OCI-LY7 (cell line): ENCODE data around the gene STIM1. TPM values are rescaled to one million over a fixed set of nuclear protein-coding genes. Genes with fewer than 3 reads are reported as not detected.

Experiments
- BruUV-seq: library from RNA; stranded (reverse); fragments of 400-500 nt; replicated peaks from 2 replicates; lab custom pipeline; 2021; lab: Mats Ljungman, UMichigan
- CTCF ChIA-PET: fragments of 300-600 bp; sonication (Branson Sonifier 250); formaldehyde crosslinking; loops from one replicate; lab custom pipeline; 2022; ENCODE audit warnings: antibody characterized with exemption; ENCODE audit not compliant: unreplicated experiment; lab: Charles Lee
- POLR2A ChIA-PET: fragments of 300-600 bp; sonication (Branson Sonifier 250); formaldehyde crosslinking; loops from one replicate; lab custom pipeline; 2022; ENCODE audit warnings: antibody characterized with exemption; lab: Charles Lee
- DNase-seq: peaks from one replicate; pipeline ENCODE4 v3.0.0-alpha.2; 2015; ENCODE audit warnings: low spot score
- H2AFZ ChIP-seq: fragments of 200-600 bp; sonication (generic), shearing (Covaris generic); 2 replicates; pipeline ENCODE4 v1.6.1; 2014; ENCODE audit warnings: mild to moderate bottlenecking, antibody characterized with exemption, low read length, moderate library complexity
- H3K27ac ChIP-seq: fragments of 200-600 bp; sonication (generic); 2 replicates; pipeline ENCODE4 v1.5.1; 2014; ENCODE audit warnings: mixed run types, low read depth, mild to moderate bottlenecking, moderate library complexity, low read length, inconsistent platforms; ENCODE audit not compliant: poor library complexity, severe bottlenecking
- H3K36me3 ChIP-seq: fragments of 200-600 bp; sonication (generic); 2 replicates; pipeline ENCODE4 v1.6.1; 2014; ENCODE audit warnings: mild to moderate bottlenecking, antibody characterized with exemption, low read length, moderate library complexity, mixed read lengths; ENCODE audit not compliant: insufficient read depth
- H3K4me1 ChIP-seq: fragments of 200-600 bp; sonication (generic); 2 replicates; pipeline ENCODE4 v1.5.1; 2014; ENCODE audit warnings: mild to moderate bottlenecking, low read length; ENCODE audit not compliant: insufficient read depth, poor library complexity, severe bottlenecking
- H3K4me2 ChIP-seq: fragments of 200-600 bp; sonication (generic); 2 replicates; pipeline ENCODE4 v1.6.1; 2014; ENCODE audit warnings: mild to moderate bottlenecking, low read length
- H3K4me3 ChIP-seq: fragments of 200-600 bp; sonication (generic); 2 replicates; pipeline ENCODE4 v1.5.1; 2014; ENCODE audit warnings: mild to moderate bottlenecking, low read depth, low read length; ENCODE audit not compliant: poor library complexity, severe bottlenecking
- H3K79me2 ChIP-seq: fragments of 200-600 bp; sonication (generic); 2 replicates; pipeline ENCODE4 v1.6.1; 2016; ENCODE audit warnings: low read depth, mild to moderate bottlenecking, low read length, moderate library complexity, mixed read lengths; ENCODE audit not compliant: insufficient read depth
- H3K9me2 ChIP-seq: fragments of 200-600 bp; sonication (generic); 2 replicates; pipeline ENCODE4 v1.6.1; 2016; ENCODE audit warnings: mild to moderate bottlenecking, low read length, mixed read lengths; ENCODE audit not compliant: insufficient read depth
- H3K9me3 ChIP-seq: fragments of 200-600 bp; sonication (generic); 2 replicates; pipeline ENCODE4 v1.6.1; 2014; ENCODE audit warnings: mild to moderate bottlenecking, mixed run types, low read length, mixed read lengths
- H4K20me1 ChIP-seq: fragments of 200-600 bp; sonication (generic); 2 replicates; pipeline ENCODE4 v1.6.1; 2014; ENCODE audit warnings: mild to moderate bottlenecking, antibody characterized with exemption, low read length, moderate library complexity, mixed read lengths; ENCODE audit not compliant: insufficient read depth
- CTCF ChIP-seq: fragments of 200-600 bp; sonication (generic); conservative IDR thresholded peaks from 2 replicates; pipeline ENCODE4 v1.5.1; 2014; ENCODE audit warnings: mild to moderate bottlenecking, antibody characterized with exemption, low read length, moderate library complexity, mixed read lengths
- EZH2phosphoT487 ChIP-seq: fragments of 200-600 bp; sonication (generic); IDR thresholded peaks from 2 replicates; pipeline ENCODE4 v1.6.1; 2018; ENCODE audit warnings: low read depth, borderline replicate concordance, mild to moderate bottlenecking, mixed run types, antibody characterized with exemption, low read length, moderate library complexity, mixed read lengths
- intact Hi-C: fragments of 100-400 bp; cut with micrococcal nuclease; formaldehyde crosslinking; loops from one replicate; pipeline ENCODE4 v1.10.0; 2022; ENCODE audit not compliant: unreplicated experiment
- total RNA-seq, 2 experiments: library from RNA; depleted of rRNA in 1 of 2; stranded (reverse); fragments of >200 nt in 1 of 2; shearing (Covaris generic) in 1 of 2; gene quantifications; 2 replicates each; pipeline ENCODE4 v1.2.3, GENCODE V29; 2014 to 2022

Gene STIM1
- total RNA-seq, 2 experiments from 2014 or later = 21.0 to 49.1 TPM

GRCh38 chr11:4040461-4040860 is 185.0 kb downstream of the STIM1 start:
- Histone ChIP-seq H3K79me2 (no peaks in the 10 kb centered on the region), H3K9me2 (no peaks in the 10 kb centered on the region)
- intact Hi-C loops = no loop called here

GRCh38 chr11:4041731-4042391 is 186.4 kb downstream of the STIM1 start:
- Histone ChIP-seq H3K27ac (no peak overlapping the region), H3K36me3 (no peaks in the 10 kb centered on the region), H2AFZ (no peak overlapping the region), H4K20me1 (no peaks in the 10 kb centered on the region), H3K4me1 (no peaks in the 10 kb centered on the region), H3K9me3 (no peaks in the 10 kb centered on the region), H3K4me2 (no peak overlapping the region), H3K9me2 (no peaks in the 10 kb centered on the region), H3K79me2 (no peaks in the 10 kb centered on the region), H3K4me3 (no peak overlapping the region)
- TF ChIP-seq CTCF (no peak), EZH2phosphoT487 (no peak)
- intact Hi-C loops = no loop called here
- no TSS peak for BruUV-seq
- ChIA-PET CTCF (no interaction called here), POLR2A (interaction anchor here (0.8 kb wide), 2 partner anchors 33 to 45 kb away, joined by 3 to 4 read pairs; no protein-coding TSS in a partner anchor)
- no peak for DNase-seq

More at GRCh38 chr11:4040461-4040860, 185.0 kb downstream of the STIM1 start:
- POLR2A ChIA-PET = no interaction called here
- no TSS peak for BruUV-seq
- H4K20me1 ChIP-seq = no peaks in the 10 kb centered on the region
- no peak overlapping the region for H3K4me2 ChIP-seq
- H2AFZ ChIP-seq = no peak overlapping the region
- no peaks in the 10 kb centered on the region for H3K4me1 ChIP-seq
- H3K27ac ChIP-seq = no peak overlapping the region
- CTCF ChIA-PET = no interaction called here
- no peak overlapping the region for H3K4me3 ChIP-seq
- H3K36me3 ChIP-seq = no peaks in the 10 kb centered on the region
- H3K9me3 ChIP-seq = no peaks in the 10 kb centered on the region; the same call in 1 of the 2 replicates
- no peak for DNase-seq
- TF ChIP-seq CTCF (no peak), EZH2phosphoT487 (no peak)

- H3K9me2 ChIP-seq = no peaks in the 10 kb centered on the region
- H3K4me3 ChIP-seq = no peak overlapping the region
- H3K4me2 ChIP-seq = no peak overlapping the region
- intact Hi-C loops = no loop called here
- DNase-seq = no peak
- no peak overlapping the region for H2AFZ ChIP-seq
- CTCF ChIA-PET = no interaction called here
- H3K4me1 ChIP-seq = no peaks in the 10 kb centered on the region
- H3K27ac ChIP-seq = no peak overlapping the region
- POLR2A ChIA-PET = interaction anchor here (0.7 kb wide), 1 partner anchor 14 kb away, joined by 4 read pairs; no protein-coding TSS in a partner anchor
- no peaks in the 10 kb centered on the region for H4K20me1 ChIP-seq
- H3K9me3 ChIP-seq = no peaks in the 10 kb centered on the region
- H3K79me2 ChIP-seq = no peaks in the 10 kb centered on the region
- TF ChIP-seq EZH2phosphoT487 (no peak), CTCF (no peak)
- H3K36me3 ChIP-seq = no peaks in the 10 kb centered on the region
- no TSS peak for BruUV-seq
Observed at GRCh38 chr11:4044976-4045646, 189.6 kb downstream of the STIM1 start.
